ENCODE results near the gene FAM50A.

Gene FAM50A

GRCh38 chrX:154484255-154485149 lies 40.6 kb downstream of the FAM50A start:
- H3K36me3 ChIP-seq (ENCODE audit: control insufficient read depth in 1 of 2, insufficient read depth in 2 of 2, low read length in 2 of 2): peaks cover 0 to 5% of the 10 kb centered on the region in 2 donors
- H3K4me3 ChIP-seq (ENCODE audit: low read depth in 1 of 2, low read length in 2 of 2): no peak overlapping the region
- no peaks in the 10 kb centered on the region for H3K27me3 ChIP-seq (ENCODE audit: control insufficient read depth in 1 of 2, insufficient read depth in 2 of 2, low read length in 2 of 2)
- no peak overlapping the region for H3K27ac ChIP-seq (ENCODE audit: low read depth, low read length)
- H3K9ac ChIP-seq (ENCODE audit: low read depth in 1 of 2, low read length in 2 of 2): no peak overlapping the region
- no peaks in the 10 kb centered on the region for H3K9me3 ChIP-seq (ENCODE audit: control insufficient read depth in 1 of 2, low read length in 2 of 2)
- H3K4me1 ChIP-seq (ENCODE audit: control insufficient read depth in 1 of 2, insufficient read depth in 2 of 2, low read length in 2 of 2): peaks cover 16 to 24% of the 10 kb centered on the region in 2 donors

GRCh38 chrX:154485150-154486051 lies 41.5 kb downstream of the FAM50A start:
- Histone ChIP-seq H3K9ac (ENCODE audit: low read depth in 1 of 2, low read length in 2 of 2) (peak overlapping the region; percentile 48 to 70), H3K4me1 (ENCODE audit: control insufficient read depth in 1 of 2, insufficient read depth in 2 of 2, low read length in 2 of 2) (peaks cover 18 to 26% of the 10 kb centered on the region in 2 donors), H3K9me3 (ENCODE audit: control insufficient read depth in 1 of 2, low read length in 2 of 2) (no peaks in the 10 kb centered on the region), H3K27me3 (ENCODE audit: control insufficient read depth in 1 of 2, insufficient read depth in 2 of 2, low read length in 2 of 2) (no peaks in the 10 kb centered on the region), H3K36me3 (ENCODE audit: control insufficient read depth in 1 of 2, insufficient read depth in 2 of 2, low read length in 2 of 2) (peaks cover 0 to 5% of the 10 kb centered on the region in 2 donors), H3K27ac (ENCODE audit: low read depth, low read length) (peak overlapping the region; percentile 62), H3K4me3 (ENCODE audit: low read depth in 1 of 2, low read length in 2 of 2) (peak overlapping the region; percentile 50 to 63)

- H3K36me3 ChIP-seq (ENCODE audit: control insufficient read depth in 1 of 2, insufficient read depth in 2 of 2, low read length in 2 of 2): peaks cover 0 to 5% of the 10 kb centered on the region in 2 donors
- H3K4me3 ChIP-seq (ENCODE audit: low read depth in 1 of 2, low read length in 2 of 2): peak overlapping the region; percentile 50 to 63
- H3K27me3 ChIP-seq (ENCODE audit: control insufficient read depth in 1 of 2, insufficient read depth in 2 of 2, low read length in 2 of 2): no peaks in the 10 kb centered on the region
- H3K27ac ChIP-seq (ENCODE audit: low read depth, low read length): peak overlapping the region; percentile 62
- H3K4me1 ChIP-seq (ENCODE audit: control insufficient read depth in 1 of 2, insufficient read depth in 2 of 2, low read length in 2 of 2): peaks cover 18 to 26% of the 10 kb centered on the region in 2 donors
- no peaks in the 10 kb centered on the region for H3K9me3 ChIP-seq (ENCODE audit: control insufficient read depth in 1 of 2, low read length in 2 of 2)
- H3K9ac ChIP-seq (ENCODE audit: low read depth in 1 of 2, low read length in 2 of 2): peak overlapping the region; percentile 48 to 70
Observed at GRCh38 chrX:154486052-154486395, 42.1 kb downstream of the FAM50A start.

- peak within 1 kb of the TSS; percentile 52 to 63 for H3K4me3 ChIP-seq (ENCODE audit: low read depth in 1 of 2, low read length in 2 of 2)
- H3K27ac ChIP-seq (ENCODE audit: low read depth, low read length): peak within 1 kb of the TSS; percentile 73
- peaks cover 0 to 5% of the 10 kb centered on the region in 2 donors for H3K36me3 ChIP-seq (ENCODE audit: control insufficient read depth in 1 of 2, insufficient read depth in 2 of 2, low read length in 2 of 2)
- H3K9me3 ChIP-seq (ENCODE audit: control insufficient read depth in 1 of 2, low read length in 2 of 2): no peaks in the 10 kb centered on the region
- no peaks in the 10 kb centered on the region for H3K27me3 ChIP-seq (ENCODE audit: control insufficient read depth in 1 of 2, insufficient read depth in 2 of 2, low read length in 2 of 2)
- peaks cover 18 to 26% of the 10 kb centered on the region in 2 donors for H3K4me1 ChIP-seq (ENCODE audit: control insufficient read depth in 1 of 2, insufficient read depth in 2 of 2, low read length in 2 of 2)
- peak within 1 kb of the TSS; percentile 48 to 70 for H3K9ac ChIP-seq (ENCODE audit: low read depth in 1 of 2, low read length in 2 of 2)
Observed at GRCh38 chrX:154486396-154487207, 42.7 kb downstream of the FAM50A start, which contains the start of gene UBL4A. Gene UBL4A, minus strand, starts transcription at chrX:154486615. Its CDS starts 31 bp downstream, at chrX:154486584.

GRCh38 chrX:154487518-154488290 lies 43.8 kb downstream of the FAM50A start:
- no peak overlapping the region for H3K27ac ChIP-seq (ENCODE audit: low read depth, low read length)
- H3K4me3 ChIP-seq (ENCODE audit: low read depth in 1 of 2, low read length in 2 of 2): no peak overlapping the region
- H3K9ac ChIP-seq (ENCODE audit: low read depth in 1 of 2, low read length in 2 of 2): no peak overlapping the region
- no peaks in the 10 kb centered on the region for H3K9me3 ChIP-seq (ENCODE audit: control insufficient read depth in 1 of 2, low read length in 2 of 2)
- H3K36me3 ChIP-seq (ENCODE audit: control insufficient read depth in 1 of 2, insufficient read depth in 2 of 2, low read length in 2 of 2): peaks cover 0 to 5% of the 10 kb centered on the region in 2 donors
- H3K4me1 ChIP-seq (ENCODE audit: control insufficient read depth in 1 of 2, insufficient read depth in 2 of 2, low read length in 2 of 2): peaks cover 18 to 26% of the 10 kb centered on the region in 2 donors
- no peaks in the 10 kb centered on the region for H3K27me3 ChIP-seq (ENCODE audit: control insufficient read depth in 1 of 2, insufficient read depth in 2 of 2, low read length in 2 of 2)

- Histone ChIP-seq H3K27ac (ENCODE audit: low read depth, low read length) (no peak overlapping the region), H3K4me1 (ENCODE audit: control insufficient read depth in 1 of 2, insufficient read depth in 2 of 2, low read length in 2 of 2) (peaks cover 18 to 26% of the 10 kb centered on the region in 2 donors)
Observed at GRCh38 chrX:154488336-154489075, 44.6 kb downstream of the FAM50A start.

GRCh38 chrX:154489182-154489581 lies 45.2 kb downstream of the FAM50A start:
- Histone ChIP-seq H3K9me3 (ENCODE audit: control insufficient read depth in 1 of 2, low read length in 2 of 2) (no peaks in the 10 kb centered on the region), H3K36me3 (ENCODE audit: control insufficient read depth in 1 of 2, insufficient read depth in 2 of 2, low read length in 2 of 2) (peaks cover 0 to 5% of the 10 kb centered on the region in 2 donors), H3K4me1 (ENCODE audit: control insufficient read depth in 1 of 2, insufficient read depth in 2 of 2, low read length in 2 of 2) (peaks cover 18 to 26% of the 10 kb centered on the region in 2 donors), H3K27ac (ENCODE audit: low read depth, low read length) (no peak overlapping the region), H3K27me3 (ENCODE audit: control insufficient read depth in 1 of 2, insufficient read depth in 2 of 2, low read length in 2 of 2) (no peaks in the 10 kb centered on the region), H3K4me3 (ENCODE audit: low read depth in 1 of 2, low read length in 2 of 2) (peak overlapping the region; percentile 73 to 75), H3K9ac (ENCODE audit: low read depth in 1 of 2, low read length in 2 of 2) (peak overlapping the region; percentile 76 to 84)

More at GRCh38 chrX:154488336-154489075, 44.6 kb downstream of the FAM50A start:
- Histone ChIP-seq H3K36me3 (ENCODE audit: control insufficient read depth in 1 of 2, insufficient read depth in 2 of 2, low read length in 2 of 2) (peaks cover 0 to 5% of the 10 kb centered on the region in 2 donors), H3K9me3 (ENCODE audit: control insufficient read depth in 1 of 2, low read length in 2 of 2) (no peaks in the 10 kb centered on the region), H3K27me3 (ENCODE audit: control insufficient read depth in 1 of 2, insufficient read depth in 2 of 2, low read length in 2 of 2) (no peaks in the 10 kb centered on the region), H3K9ac (ENCODE audit: low read depth in 1 of 2, low read length in 2 of 2) (no peak overlapping the region), H3K4me3 (ENCODE audit: low read depth in 1 of 2, low read length in 2 of 2) (no peak overlapping the region)

GRCh38 chrX:154490021-154490413 lies 46.1 kb downstream of the FAM50A start:
- Histone ChIP-seq H3K9ac (ENCODE audit: low read depth in 1 of 2, low read length in 2 of 2) (peak overlapping the region; percentile 76 to 84), H3K4me1 (ENCODE audit: control insufficient read depth in 1 of 2, insufficient read depth in 2 of 2, low read length in 2 of 2) (peaks cover 15 to 21% of the 10 kb centered on the region in 2 donors), H3K9me3 (ENCODE audit: control insufficient read depth in 1 of 2, low read length in 2 of 2) (no peaks in the 10 kb centered on the region), H3K36me3 (ENCODE audit: control insufficient read depth in 1 of 2, insufficient read depth in 2 of 2, low read length in 2 of 2) (no peaks in the 10 kb centered on the region), H3K4me3 (ENCODE audit: low read depth in 1 of 2, low read length in 2 of 2) (peak overlapping the region; percentile 73 to 75), H3K27ac (ENCODE audit: low read depth, low read length) (peak overlapping the region; percentile 81), H3K27me3 (ENCODE audit: control insufficient read depth in 1 of 2, insufficient read depth in 2 of 2, low read length in 2 of 2) (no peaks in the 10 kb centered on the region)
